Thoracic aorta (tissue), 2 donors: ENCODE data around the gene FSTL4. TPM values are rescaled to one million over a fixed set of nuclear protein-coding genes. Genes with fewer than 3 reads are reported as not detected.

Experiments
- ATAC-seq: fragments of 150-250 bp; one replicate; pipeline ENCODE4 v1.8.0; 2017; ENCODE audit warnings: low read depth; ENCODE audit not compliant: insufficient number of reproducible peaks, low FRiP score
- DNase-seq: peaks from one replicate; pipeline ENCODE4 v3.0.0-alpha.2; 2020; ENCODE audit warnings: low spot score
- H3K27ac ChIP-seq, 2 donors: fragments of 200-600 bp; sonication (generic); 1 replicate in 1 of 2; 2 replicates in 1 of 2; pipeline ENCODE4 v1.5.1; 2016; ENCODE audit warnings: mild to moderate bottlenecking in 2 of 2, moderate library complexity in 2 of 2
- H3K27me3 ChIP-seq: fragments of 200-600 bp; sonication (generic); replicated peaks from 2 replicates; pipeline ENCODE4 v1.6.0; 2016; ENCODE audit warnings: mild to moderate bottlenecking; ENCODE audit not compliant: insufficient read depth
- H3K36me3 ChIP-seq: fragments of 200-600 bp; sonication (generic); one replicate; pipeline ENCODE4 v1.5.1; 2016
- H3K4me1 ChIP-seq, 2 donors: fragments of 200-600 bp; sonication (generic); 1 replicate in 1 of 2; 2 replicates in 1 of 2; pipeline versions ENCODE4 v1.5.1 to v1.6.0; 2016; ENCODE audit warnings: low read depth in 2 of 2, mild to moderate bottlenecking in 1 of 2; ENCODE audit not compliant: control insufficient read depth in 1 of 2
- H3K4me3 ChIP-seq: fragments of 200-600 bp; sonication (generic); 2 replicates; pipeline ENCODE4 v1.5.1; 2016; ENCODE audit warnings: mild to moderate bottlenecking
- H3K9me3 ChIP-seq: fragments of 200-600 bp; sonication (generic); 2 replicates; pipeline ENCODE4 v1.5.1; 2016
- total RNA-seq, 2 donors: library from RNA; depleted of rRNA; stranded (reverse); fragments of >200 nt; gene quantifications; one replicate each; pipeline versions ENCODE4 v1.1.0 to v1.2.3, GENCODE V29; 2016
- TF ChIP-seq, protein P1 (sequence below): fragments of 200-600 bp; sonication (generic); IDR thresholded peaks from one replicate; pipeline ENCODE4 v1.5.1; 2019; ENCODE audit warnings: antibody characterized with exemption

The FSTL4 gene
- total RNA-seq, 2 donors from 2014 or later, result not detected

DNA sequence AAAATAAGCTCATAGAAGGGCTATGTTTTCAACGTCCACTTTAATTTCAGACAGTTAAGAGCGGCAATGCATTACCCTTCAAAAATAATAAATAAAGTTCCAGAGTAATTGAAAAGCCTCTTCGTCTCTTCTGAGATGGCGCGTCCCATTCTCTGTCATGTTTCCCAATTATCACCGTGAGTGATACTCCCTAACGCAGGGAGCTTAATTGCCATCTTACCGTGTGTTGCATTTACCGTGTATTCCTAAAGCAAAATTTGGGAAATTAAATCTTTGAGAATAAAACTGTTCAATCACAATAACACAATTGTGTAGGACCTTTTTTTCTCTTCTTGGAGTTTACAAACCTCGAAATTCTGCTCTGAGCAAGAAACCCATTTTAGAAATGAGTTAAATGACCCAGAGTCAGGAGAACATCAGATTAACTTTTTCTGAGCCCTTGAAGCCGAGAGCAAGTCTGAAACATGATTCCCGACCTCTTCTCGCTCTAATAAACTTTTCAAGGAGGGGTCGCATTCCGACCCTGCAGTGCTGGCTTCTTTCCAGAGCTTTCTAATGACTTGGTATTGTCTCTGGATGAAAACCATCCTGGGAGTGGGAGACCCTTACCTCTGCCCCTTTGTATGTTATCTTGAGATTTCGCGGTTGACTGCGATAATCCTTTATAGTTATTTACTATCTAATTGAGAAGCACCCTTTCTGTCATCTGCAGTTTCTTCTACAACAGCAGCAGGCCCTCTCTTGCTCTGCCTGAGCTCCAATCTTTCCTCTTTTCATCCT is 251.5 kb downstream of the FSTL4 start:
- H3K4me1 ChIP-seq, result no peaks in the 10 kb centered on the region
- no peaks in the 10 kb centered on the region for H3K36me3 ChIP-seq
- ATAC-seq (no peak), DNase-seq (no peak)
- TF ChIP-seq, protein P1, sequence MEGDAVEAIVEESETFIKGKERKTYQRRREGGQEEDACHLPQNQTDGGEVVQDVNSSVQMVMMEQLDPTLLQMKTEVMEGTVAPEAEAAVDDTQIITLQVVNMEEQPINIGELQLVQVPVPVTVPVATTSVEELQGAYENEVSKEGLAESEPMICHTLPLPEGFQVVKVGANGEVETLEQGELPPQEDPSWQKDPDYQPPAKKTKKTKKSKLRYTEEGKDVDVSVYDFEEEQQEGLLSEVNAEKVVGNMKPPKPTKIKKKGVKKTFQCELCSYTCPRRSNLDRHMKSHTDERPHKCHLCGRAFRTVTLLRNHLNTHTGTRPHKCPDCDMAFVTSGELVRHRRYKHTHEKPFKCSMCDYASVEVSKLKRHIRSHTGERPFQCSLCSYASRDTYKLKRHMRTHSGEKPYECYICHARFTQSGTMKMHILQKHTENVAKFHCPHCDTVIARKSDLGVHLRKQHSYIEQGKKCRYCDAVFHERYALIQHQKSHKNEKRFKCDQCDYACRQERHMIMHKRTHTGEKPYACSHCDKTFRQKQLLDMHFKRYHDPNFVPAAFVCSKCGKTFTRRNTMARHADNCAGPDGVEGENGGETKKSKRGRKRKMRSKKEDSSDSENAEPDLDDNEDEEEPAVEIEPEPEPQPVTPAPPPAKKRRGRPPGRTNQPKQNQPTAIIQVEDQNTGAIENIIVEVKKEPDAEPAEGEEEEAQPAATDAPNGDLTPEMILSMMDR, result no peak
- H3K9me3 ChIP-seq, result no peaks in the 10 kb centered on the region
- H3K4me3 ChIP-seq, result no peak overlapping the region
- no peaks in the 10 kb centered on the region for H3K27me3 ChIP-seq
- H3K27ac ChIP-seq, result no peak overlapping the region

DNA sequence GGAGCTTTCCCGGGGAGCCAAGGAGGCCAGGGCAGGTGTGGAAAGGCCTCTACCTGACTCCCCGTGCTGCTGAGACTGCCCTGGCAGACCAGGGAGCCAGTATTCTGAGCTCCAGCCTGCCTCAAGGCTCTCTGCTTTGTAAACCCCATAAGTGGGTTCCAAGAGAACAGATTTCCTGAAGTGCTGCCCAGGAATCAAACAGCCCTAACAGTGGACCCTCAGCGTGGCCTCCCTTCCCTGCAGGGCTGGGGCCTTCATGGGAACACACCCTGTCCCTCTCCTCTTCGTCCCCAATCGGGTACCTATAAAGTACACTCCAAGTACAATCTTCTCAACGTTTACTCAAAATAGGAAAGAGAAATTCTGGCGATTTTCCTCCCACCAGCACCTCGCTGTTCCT is 252.5 kb downstream of the FSTL4 start:
- H3K27ac ChIP-seq, result no peak overlapping the region
- TF ChIP-seq, protein P1, result no peak
- no peak for ATAC-seq
- no peak for DNase-seq
- H3K27me3 ChIP-seq, result no peaks in the 10 kb centered on the region
- no peaks in the 10 kb centered on the region for H3K4me1 ChIP-seq
- no peak overlapping the region for H3K4me3 ChIP-seq
- no peaks in the 10 kb centered on the region for H3K9me3 ChIP-seq
- H3K36me3 ChIP-seq, result no peaks in the 10 kb centered on the region

DNA sequence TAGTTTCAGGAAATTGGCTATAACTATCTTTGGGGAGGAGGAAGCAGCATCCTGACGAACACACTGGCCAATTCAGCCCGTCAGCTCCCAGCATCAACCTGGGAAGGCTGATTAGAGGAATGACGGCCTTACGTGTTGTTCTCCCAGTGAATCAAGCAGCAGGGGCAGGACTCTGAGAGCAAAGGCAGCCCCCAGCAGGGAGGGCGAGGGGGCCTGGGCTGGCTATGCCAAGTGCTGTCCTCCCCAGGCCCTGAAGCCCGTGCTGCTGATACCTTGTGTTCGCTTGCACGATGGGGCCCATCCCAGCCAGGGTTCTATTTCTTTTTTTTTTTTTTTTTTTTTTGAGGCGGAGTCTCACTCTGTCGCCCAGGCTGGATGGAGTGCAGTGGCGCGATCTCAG is 254.1 kb downstream of the FSTL4 start:
- Histone ChIP-seq H3K36me3 (no peaks in the 10 kb centered on the region), H3K27me3 (no peaks in the 10 kb centered on the region), H3K4me1 (no peaks in the 10 kb centered on the region), H3K9me3 (no peaks in the 10 kb centered on the region), H3K27ac (no peak overlapping the region), H3K4me3 (no peak overlapping the region)
- ATAC-seq (no peak), DNase-seq (no peak)
- TF ChIP-seq, protein P1, result no peak

DNA sequence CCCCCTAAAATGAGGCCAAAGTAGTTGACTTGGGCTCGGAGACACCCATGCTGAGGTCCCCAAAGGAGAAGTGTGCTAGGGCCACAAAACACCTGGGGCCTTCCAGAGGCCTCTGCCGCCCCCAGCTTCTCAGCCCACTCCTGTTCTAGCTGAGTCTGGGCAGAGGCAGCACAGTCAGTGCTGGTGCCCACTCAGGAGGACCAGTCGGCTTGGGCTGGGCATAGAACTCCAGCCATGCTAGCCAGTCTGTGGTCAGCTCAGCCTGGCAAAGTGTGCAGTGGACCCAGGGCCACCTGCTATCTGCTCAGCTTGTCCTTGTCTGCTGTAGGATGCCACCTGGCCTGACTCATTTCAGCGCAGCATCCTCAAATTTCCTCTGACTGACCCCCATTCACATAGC is 254.6 kb downstream of the FSTL4 start:
- Histone ChIP-seq H3K9me3 (no peaks in the 10 kb centered on the region), H3K4me1 (no peaks in the 10 kb centered on the region), H3K27ac (no peak overlapping the region), H3K27me3 (no peaks in the 10 kb centered on the region), H3K4me3 (no peak overlapping the region), H3K36me3 (no peaks in the 10 kb centered on the region)
- no peak for DNase-seq
- ATAC-seq, result no peak
- TF ChIP-seq, protein P1, result no peak

GRCh38 chr5:133356984-133357421 is 255.3 kb downstream of the FSTL4 start:
- TF ChIP-seq, protein P1, result no peak
- Histone ChIP-seq H3K9me3 (no peaks in the 10 kb centered on the region), H3K36me3 (no peaks in the 10 kb centered on the region), H3K27ac (no peak overlapping the region), H3K4me1 (no peaks in the 10 kb centered on the region), H3K4me3 (no peak overlapping the region), H3K27me3 (no peaks in the 10 kb centered on the region)
- no peak for ATAC-seq
- DNase-seq, result no peak
